T-helper 2 cell treated with Interferon-gamma antibody and Interleukin-4, amounts not matched to agents 100 ng/mL and 5 ng/mL, for 36 hours (primary cell): ENCODE data around the gene PSMC3. TPM values are rescaled to one million over a fixed set of nuclear protein-coding genes. Genes with fewer than 3 reads are reported as not detected.

Source experiments
- intact Hi-C: fragments of 100-400 bp; cut with micrococcal nuclease; formaldehyde crosslinking; loops from one replicate; pipeline ENCODE4 v1.15.1; 2023
- total RNA-seq: library from RNA; stranded (reverse); gene quantifications from 2 replicates; pipeline ENCODE4 v1.2.3, GENCODE V29; 2022

Gene PSMC3
- total RNA-seq, 1 donor from 2014 or later: 176 TPM

DNA sequence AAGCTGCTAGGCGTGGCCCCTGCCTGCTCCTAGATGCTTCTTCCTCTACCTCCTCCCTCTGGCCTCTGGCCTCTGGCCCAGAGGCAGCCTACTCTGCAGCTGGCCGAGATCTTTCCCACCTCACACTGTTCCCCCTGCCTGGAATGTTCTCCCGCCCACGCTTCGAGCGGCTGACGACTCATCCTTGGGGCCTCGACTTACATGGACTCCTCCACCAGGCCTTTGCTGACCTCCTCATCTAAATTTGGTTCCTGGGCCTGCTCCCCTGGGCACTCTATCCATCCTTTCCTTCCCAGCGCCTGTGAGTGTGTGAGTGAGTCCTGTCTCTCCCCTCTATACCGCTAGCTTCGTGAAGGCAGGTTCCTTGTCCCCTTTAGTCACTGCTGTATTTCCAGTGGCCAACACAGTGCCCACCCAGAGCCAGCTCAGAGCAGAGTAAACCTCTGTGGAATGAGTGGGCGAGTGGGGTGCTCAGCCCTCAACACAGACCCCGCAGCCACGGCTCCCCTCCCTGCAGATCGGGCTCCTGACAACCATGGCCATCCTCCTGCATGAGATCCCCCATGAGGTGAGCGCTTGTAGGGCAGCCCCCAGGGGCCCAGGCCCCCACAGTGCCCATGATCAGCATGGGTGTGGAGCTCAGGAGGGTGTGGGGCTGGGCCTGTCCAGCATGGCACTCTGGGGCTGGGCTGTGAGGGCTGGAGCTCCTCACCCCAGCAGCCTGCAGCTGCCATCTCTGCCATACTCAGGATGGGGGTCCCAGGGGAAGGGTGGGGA is 12.1 kb downstream of the PSMC3 start:
- intact Hi-C loops: no loop called here

DNA sequence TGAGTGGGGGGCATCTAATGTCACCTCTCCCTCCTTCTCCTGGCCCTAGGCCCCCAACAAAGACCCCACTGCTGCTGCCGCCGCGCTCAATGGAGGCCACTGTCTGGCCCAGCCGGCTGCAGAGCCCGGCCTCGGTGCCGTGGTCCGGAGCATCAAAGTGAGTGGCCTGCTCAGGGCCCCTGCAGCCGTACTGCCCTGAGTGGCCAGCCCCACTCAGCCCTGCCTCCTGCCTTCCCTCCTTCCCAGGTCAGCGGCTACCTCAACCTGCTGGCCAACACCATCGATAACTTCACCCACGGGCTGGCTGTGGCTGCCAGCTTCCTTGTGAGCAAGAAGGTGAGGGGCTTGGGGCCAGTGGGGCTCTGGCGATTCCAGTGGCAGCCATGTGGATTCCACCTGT is 12.9 kb downstream of the PSMC3 start:
- intact Hi-C loops: no loop called here

DNA sequence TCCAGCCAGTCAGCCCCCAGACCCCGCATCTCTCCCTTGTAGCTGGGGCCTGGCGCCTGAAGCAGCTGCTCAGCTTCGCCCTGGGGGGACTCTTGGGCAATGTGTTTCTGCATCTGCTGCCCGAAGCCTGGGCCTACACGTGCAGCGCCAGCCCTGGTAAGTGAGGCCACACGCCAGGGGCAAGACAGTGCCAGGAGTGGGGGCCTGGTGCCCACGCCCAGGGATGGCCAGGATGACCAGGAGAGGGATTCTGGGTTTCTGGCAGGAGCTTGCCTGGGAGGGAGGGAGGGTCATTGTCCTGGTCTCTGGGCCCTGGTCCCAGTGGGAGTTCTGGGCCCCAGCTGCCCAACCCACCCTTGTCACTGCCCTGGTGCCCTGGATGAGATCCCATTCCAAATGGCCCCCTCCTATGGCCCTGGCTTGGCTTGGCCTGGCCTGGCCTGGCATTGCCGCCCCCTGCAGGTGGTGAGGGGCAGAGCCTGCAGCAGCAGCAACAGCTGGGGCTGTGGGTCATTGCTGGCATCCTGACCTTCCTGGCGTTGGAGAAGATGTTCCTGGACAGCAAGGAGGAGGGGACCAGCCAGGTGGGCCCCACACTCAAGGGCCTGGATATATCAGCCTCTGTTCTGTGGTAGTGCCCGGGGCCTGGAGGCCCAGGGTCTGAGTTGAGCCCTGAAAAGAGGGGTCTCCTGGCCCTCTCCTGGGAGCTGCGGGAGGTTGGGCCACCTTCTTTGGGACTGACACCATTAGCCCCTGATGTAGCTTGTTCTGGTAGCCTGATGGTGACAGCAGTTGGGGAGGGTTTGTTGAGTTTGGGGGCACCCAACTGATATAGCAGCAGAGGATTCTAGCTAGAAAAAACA is 14.1 kb downstream of the PSMC3 start:
- intact Hi-C loops: loop anchor here (1.0 kb wide), 1 partner anchor 38 kb away; no protein-coding TSS in a partner anchor

DNA sequence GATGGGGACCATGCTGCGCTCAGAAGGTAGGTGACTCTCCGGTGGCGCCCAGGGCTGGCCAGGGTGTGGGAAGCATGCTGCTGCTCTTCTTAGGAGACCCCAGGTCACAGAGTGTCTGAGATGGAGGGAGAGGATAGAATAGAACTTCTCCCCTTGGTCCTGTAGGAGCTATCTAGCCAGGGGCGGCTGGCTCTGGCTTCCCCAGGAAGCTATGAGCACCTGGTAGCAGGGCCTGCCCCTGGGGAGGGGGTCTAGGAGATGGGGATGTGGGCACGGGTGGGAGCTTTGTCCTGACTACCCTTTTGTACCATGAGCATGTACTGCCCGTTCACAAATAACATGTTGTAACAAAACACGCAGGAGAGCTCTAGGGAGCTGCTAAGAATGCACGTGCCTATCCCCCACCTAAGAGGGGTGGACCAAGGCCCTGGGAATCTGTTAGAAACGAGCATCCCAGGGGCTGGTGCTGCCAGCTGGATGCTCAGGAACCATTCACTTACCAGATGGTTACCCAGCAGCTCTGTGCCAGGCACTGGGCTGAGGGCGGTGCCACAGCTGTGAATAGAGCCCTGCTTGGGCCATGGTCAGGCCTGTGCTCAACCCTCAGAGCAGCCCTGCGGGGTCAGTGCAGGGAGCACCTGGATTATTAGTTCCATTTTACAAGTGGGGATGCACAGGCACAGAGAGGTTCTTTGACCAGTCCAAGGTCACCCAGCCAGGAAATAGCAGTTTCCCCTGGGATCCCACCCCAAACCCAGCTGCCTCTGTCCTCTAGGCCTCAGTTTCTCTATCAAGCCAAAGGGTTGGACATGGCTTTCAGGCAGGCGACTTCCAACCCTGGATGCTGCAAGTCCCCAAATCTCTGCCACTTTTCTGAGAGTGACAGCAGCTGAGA is 15.6 kb downstream of the PSMC3 start:
- intact Hi-C loops: no loop called here

DNA sequence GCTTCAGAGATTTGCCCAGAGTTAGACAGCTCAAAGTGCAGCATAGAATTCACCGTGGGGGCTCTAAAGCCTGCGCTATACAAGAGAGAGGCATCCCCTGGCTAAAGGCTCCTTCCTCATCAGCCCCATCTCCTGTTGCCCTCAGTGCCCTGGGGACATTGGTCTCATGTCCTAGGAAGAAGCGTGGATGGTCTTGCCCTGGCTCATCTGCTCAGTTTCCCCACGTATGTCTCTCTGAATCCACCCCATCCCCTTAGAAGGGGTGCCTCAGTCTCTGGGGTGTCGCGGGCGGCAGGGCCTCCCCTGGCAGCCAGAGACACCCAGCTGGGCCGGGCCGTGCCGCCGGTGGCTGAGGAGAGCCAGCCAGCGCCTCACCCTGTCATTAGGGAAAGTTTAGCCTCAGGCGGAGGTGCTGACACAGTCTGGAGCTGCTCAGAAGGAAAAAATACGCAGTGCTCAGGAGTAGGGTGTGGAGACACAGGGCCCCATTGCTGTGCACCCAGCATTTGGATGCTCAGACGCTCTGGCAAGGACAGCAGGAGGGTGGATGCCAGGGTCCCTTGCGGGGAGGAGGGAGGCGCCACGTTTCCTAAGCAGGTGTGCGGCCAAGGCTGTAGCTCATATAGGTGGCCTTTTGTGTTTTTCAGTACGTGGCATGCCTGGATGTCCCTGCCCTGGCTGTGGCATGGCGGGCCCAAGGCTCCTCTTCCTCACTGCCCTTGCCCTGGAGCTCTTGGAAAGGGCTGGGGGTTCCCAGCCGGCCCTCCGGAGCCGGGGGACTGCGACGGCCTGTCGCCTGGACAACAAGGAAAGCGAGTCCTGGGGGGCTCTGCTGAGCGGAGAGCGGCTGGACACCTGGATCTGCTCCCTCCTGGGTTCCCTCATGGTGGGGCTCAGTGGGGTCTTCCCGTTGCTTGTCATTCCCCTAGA is 16.5 kb downstream of the PSMC3 start:
- intact Hi-C loops: loop anchor here (2.0 to 5.0 kb wide), 2 partner anchors 143 to 233 kb away; partner anchors contain the start of genes ARFGAP2 and CELF1

DNA sequence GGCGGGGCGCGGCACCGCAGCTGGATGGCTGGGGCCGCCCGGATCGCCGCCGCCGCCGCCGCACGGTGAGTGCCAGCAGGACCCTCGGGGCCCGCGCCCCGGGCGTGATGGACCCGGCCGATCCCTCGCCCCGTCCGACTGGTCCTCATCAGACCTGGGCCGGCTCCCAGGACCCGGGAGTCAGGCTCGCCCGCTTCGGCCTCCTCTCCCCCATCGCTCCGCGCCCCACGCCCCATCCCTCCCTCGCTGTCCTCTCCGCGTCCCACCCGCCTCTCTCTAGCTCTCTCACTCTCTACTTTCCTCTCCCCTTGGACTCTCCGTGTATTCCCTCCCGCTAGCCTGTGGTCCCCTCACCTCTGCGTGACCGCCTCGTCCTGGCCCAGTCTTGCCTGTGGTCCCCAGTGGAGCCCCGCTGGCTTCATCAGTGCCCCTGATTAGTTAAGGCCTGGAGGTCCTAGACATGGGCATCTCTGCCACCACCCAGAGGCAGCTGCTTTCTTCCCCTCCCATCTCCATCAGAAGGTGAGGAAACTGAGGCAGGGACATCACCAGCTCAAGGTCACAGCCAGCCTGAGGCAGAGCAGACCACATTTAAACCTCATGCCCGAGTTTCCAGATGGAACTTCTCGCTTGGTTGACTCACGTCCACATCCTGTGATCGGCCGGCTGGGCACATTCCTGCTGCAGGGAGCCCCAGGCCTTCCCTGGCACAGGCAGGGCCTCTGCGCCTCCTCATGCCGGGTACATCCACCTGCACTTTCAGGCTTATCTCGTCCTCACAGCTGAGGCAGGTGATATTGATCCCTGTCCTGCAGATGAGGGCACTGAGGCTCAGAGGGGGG is 17.4 kb downstream of the PSMC3 start:
- intact Hi-C loops: loop anchor here (1.0 to 5.0 kb wide), 8 partner anchors 15 to 232 kb away; partner anchors contain the start of genes ACP2, ARFGAP2, CELF1 and PSMC3

DNA sequence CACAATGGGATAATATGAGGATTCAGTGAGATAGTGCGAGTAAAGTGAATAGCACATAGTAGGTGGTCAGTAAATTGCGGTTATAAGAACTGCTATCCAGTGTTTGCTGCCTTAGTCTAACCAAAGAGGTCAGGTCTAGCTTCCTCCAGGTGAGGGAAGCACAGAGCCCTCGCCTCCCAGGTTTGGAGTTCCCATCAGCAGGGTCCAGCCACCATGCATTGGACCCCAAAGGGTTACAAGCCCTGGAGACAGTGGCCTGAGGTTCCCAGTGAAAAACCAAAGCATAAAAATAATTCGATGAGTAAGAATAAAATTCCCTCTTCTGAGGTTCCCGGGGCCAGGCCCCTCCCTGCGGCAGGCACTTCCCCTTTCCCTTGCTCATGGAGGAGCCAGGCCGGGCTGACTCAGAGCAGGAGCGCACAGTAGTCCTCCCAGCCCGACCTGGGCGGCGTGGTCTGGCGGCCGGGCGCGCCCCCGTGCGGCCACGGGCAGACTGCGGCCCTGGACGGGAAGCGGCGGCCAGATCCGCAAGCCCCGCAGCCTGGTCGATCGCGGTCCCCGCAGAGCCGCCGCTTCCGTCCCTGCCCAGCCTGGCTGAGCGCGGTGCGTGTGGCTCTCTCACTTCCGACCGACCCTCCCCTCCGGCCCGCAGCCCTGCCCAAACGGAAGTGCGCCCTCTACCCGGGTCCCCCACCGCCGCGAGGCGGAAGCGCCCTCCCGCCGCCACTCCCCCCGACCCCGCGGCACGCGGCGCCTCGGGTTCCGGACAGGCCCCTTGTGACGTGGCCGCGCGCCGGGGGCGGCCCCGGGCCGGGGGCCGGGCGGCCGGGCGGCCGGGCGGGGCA is 18.3 kb downstream of the PSMC3 start, which contains the start of gene SLC39A13:
SLC39A13 (plus strand) TSS at position 845 of the 845 bp plus-strand sequence. CDS start 1,505 bp downstream, outside the sequence.
- intact Hi-C loops: loop anchor here (1.0 to 5.0 kb wide), 8 partner anchors 14 to 231 kb away; partner anchors contain the start of genes ACP2, ARFGAP2, CELF1 and PSMC3

DNA sequence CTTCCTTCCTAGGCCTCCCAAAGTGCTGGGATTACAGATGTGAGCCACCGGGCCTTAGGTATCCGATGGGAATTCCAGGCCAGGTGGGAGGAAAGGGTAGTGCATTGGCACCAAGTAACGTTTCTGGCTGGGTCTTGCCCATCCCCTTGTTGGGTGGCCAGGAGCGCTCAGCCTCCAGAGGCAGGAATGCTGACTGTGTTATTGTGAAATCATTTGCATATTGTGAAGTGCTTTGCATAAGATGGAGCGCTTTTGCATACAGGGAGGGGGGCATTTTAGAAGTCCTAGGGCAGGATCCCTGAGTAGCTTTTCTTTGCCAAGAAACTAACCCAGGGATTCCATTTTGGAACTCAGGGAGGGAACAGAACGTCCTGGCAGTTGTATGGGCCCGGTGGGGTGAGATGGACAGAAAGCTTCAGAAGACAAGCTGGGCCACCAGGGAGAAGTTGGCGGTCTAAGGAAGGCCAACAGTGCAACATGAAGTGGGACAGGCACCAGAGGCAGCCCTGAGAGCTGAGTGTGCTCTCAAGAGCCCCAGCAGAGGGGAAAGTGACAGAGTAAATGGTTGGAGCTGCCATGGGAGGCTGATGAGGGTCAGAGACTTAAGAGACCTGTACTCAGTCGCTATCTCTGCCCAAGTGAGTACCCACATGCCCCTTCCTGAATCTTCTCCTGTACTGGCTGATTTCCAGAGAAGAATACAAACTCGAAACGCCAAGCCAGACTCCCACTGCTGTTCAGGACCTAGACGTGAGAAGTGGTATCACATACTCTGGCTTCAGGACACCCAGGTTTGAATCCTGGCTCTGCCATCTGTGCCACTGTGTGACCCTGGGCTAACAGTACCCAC is 19.1 kb downstream of the PSMC3 start:
- intact Hi-C loops: loop anchor here (5.0 kb wide), 1 partner anchor 145 kb away; the partner anchor contains the start of gene CELF1

DNA sequence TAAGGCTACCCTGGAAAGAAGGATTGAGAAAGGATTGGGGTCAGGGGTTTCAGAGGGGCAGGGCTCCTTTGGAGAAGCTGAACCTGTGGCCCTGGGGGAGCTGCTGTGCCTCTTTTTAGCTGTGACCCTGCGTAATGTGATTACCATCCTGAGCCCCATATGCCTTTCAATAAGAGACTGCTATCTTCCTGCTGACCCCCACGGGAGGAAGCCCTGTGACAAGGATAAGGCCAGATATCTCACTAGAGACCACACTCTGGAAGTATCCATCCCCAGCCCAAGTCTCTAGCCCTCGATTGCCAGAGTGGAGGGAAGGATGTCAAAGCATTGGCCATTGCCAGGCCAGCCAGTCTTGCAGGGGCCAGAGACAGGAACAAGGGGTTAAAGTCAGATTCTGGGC is 22.7 kb downstream of the PSMC3 start:
- intact Hi-C loops: no loop called here

DNA sequence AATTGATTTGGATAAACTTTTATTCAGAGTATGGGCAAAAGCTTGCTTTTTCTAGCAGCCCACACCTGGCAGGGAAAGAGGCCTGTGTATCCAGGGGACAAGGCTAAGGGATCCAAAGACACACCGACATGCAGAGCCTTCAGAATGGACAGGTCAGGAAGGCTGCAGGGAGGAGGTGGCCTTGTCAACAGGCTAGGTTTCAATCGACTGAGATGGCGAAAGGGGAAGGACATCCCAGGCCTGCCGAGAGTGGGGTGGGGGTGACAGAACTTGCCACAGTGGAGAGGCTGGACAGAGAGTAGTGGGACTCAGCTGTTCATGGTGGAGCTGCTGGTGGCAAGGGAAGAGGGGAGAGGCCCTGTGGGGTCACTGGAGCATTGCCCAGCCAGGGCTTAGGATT is 23.1 kb downstream of the PSMC3 start:
- intact Hi-C loops: no loop called here

DNA sequence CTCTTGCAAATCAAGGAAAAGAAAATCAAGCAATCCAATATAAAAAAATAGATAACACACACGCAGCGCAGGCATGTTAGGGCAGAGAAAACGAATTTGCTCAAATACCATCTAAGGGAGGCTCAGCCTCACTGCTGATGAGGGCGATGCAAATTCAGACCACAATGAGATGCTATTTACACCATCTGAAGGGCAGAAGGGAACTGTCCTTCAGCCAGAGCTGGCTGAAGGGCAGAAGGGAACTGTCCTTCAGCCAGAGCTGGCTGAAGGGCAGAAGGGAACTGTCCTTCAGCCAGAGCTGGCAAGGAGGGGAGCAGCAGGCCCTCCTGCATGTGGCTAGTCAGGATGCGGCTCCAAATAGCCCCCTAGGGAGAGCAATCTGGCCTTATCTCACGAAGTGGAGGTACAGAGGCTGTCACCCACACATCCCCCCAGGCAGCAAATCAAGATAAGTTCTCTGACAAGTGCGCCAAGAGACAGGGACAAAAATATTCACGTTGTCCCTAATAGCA is 25.4 kb downstream of the PSMC3 start:
- intact Hi-C loops: no loop called here

DNA sequence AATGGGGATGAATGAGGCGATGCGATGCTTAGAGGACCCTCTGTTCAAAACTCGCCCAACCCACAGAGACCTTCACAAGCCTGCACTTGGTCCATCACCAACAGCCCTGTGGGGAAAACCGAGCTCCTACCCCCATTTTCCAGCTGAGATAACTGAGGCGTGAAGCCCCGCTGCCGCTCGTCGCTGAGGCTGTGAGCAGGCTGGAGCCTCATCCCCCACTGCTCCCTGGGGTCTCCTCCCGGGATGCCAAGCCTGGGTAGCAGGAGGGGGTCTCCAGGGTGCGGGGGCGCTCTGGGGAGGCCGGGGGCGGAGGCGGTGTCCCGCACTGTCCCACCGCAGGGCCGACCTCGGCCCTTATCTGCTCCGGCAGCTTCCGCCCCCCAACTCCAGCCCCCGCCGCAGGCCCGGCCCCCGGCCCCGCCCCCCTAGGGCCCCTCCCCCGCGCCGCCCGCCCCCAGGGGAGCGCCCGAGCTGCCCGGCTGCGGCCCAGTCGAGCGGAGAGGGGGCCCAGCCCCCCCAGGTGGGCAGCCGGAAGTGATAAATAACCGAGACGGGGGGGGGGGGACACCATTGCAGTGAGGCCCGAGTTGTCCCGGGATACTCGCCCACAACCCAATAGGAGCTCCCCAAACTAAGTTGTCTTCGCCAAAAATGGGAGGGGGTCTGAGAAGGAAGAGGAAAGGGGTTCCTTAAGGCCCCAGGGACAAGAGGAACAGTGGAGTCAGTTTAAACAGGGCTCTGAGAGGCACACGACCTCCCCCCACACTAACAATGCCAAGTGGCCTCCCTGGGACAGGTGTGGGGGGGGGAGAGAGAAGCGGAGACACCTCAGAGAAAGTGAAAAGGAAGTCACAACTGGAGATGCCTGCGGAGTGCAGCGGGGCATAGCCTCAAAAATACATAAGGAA is 26.1 kb downstream of the PSMC3 start:
- intact Hi-C loops: no loop called here

DNA sequence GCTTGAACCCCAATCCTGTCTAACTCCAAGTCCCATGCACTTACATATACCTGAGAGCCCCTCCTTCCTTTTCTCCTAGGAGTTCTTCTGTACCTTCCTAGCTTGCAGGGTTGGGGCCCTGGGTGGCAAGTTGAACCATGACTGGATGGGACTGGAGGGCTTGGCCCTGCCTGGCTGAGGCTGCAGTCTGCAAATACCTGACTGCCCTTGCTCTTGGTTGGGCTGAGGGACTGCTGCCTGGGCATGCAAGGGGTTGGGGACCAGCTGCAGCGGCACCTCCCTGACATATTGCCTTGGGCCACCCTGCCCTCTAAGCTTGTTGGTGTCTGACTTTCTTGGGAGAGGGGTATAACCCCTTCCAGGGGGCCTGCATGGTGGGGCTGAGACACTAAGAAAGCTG is 27.7 kb downstream of the PSMC3 start:
- intact Hi-C loops: no loop called here

DNA sequence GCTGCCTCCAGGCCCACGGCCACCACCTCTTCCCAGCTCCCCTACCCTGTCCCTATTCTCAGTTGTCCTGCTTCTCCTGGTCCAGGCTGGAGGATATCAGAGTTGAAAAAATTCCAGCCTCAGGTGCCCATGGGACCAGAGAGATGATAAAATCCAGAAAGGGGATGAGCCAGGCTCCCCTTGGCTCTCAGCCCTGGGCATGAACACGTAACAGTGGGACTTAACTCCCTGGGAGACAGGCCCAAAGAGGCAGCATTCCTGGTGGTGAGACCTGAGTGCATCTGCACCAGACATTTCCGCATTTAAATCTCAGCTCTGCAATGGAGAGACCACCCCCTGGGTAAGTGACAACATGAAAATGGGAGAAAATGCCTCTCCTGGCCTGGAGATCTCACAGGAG is 28.2 kb downstream of the PSMC3 start:
- intact Hi-C loops: no loop called here

DNA sequence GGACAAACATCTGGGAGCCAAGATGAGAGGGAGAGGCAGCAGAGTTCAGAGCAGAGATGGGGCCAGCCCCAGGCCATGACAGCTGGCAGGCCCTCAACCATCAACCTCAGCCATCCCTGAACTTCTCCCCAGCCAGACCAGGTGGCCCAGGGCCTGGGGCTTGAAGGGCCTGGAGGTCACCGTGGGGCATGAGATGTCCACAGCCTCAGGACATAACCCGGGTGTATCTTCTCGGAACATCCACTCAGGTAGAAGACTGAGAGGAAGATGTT is 30.3 kb downstream of the PSMC3 start:
- intact Hi-C loops: no loop called here
